GM19035 (cell line): Measurements from ENCODE around the gene FGFRL1.
"Not testable (repeated sequence)": the region's sequence is repeated elsewhere in the genome, so short reads cannot be mapped to it uniquely, and the experiment has no call there.

Source experiments
- ATAC-seq: cut with Tn5 transposase; IDR thresholded peaks from one replicate; pipeline ENCODE4 v1.9.1; 2021; ENCODE audit not compliant: unreplicated experiment

The FGFRL1 gene

DNA sequence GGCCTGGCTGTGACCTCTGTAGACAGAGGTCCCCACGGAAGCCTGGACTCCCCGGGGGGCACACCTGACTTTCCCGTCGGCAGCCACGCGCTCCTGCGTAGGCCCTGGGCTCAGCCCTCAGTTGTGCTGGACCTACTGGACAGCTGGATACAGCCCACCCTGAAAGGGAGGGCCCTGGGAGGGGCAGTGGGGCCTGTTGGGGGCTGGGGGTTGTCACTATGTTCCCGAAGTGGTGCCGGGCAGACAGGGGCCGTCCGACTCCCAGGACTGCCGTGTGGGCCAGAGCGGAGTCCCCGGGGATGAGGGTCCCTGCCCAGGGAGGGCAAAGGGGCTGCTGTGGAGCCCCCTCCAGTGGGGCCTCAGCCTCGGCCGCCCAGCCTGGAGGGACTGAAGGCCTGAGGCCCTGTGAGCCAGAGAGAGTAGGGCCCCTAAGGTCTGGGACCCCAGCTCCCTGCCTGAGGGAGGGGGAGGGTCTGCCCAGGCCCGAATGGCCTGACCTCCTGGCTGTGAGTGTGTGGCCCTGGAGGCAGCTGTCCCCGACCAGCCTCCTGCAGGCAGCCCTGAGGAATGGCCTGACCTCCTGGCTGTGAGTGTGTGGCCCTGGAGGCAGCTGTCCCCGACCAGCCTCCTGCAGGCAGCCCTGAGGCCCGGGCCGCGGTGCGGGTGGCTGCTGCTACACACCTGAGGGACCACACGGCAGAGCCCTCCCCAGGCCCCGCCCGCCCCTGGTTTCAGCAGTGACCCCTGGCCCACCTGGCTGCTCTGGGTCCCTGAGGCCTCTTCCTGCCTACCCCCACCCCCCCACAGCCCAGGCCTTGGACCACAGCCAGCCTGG lies 25.8 kb downstream of the FGFRL1 start:
- no peak for ATAC-seq

DNA sequence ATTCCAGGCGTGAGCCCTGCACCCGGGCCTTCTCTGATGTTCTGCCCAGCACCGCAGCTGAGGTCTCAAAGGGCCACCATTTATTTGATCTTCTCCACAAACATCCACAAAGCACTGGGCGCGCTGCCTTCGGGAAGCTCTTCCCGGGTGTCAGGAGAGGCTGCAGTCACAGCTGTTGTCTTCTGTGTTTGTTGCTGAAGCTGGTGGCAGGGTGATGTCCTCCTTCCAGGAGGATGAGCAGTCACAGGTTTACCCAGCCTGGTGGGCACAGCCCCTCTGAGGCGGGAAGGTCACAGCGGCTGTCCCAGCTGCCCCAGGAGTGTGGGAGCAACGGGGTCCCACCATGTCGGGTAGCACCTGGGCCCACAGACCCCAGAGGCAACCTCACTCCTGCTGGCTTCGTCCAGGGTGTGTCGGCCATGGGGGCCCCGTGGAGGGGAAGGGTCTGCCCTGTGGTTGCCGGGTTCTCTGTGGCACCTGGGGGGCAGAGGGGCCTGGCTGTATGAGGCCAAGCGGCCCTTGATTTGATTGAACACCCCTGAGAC lies 27.6 kb downstream of the FGFRL1 start:
- no peak for ATAC-seq

DNA sequence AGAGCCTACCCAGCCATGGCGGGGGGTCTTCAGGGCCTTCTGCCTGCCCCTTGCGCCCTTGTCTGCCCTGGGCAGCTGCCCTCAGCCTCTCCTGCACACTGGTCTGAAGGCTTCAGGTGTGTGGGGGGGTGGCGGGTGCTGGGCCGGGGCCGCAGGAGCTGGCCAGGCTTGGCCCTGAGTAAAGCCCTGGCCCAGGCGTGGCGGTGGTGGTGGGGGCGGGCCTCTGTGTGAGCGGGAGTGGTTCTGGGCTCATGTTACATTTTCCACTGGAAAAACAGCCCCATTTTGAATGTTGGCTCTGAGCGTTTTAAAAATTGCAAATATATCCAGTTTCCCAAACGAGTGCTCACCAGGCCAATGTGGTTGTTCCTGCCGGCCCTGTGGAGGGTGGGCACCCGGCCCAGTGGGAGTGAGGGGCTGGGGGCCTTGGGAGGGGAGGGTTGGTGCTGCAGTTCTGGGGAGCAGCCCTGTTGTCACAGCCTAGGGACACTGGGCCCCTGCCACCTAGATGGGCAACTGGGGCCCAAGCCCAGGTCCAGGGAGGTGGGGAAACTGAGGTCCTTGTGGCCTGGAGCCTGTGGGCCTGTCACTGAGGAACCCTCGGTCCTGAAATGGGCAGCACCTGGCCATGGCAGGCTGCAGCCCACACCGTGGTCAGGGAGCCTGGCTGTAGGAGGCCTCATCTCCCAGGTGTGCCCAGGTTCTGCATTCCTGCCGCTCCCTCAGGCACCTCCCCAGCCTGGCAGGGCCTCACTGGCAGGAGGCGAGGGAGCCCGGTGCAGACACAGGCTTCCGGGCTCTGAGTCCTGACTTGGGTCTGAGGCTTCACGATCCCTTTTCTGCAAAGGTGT lies 28.3 kb downstream of the FGFRL1 start:
- no peak for ATAC-seq

DNA sequence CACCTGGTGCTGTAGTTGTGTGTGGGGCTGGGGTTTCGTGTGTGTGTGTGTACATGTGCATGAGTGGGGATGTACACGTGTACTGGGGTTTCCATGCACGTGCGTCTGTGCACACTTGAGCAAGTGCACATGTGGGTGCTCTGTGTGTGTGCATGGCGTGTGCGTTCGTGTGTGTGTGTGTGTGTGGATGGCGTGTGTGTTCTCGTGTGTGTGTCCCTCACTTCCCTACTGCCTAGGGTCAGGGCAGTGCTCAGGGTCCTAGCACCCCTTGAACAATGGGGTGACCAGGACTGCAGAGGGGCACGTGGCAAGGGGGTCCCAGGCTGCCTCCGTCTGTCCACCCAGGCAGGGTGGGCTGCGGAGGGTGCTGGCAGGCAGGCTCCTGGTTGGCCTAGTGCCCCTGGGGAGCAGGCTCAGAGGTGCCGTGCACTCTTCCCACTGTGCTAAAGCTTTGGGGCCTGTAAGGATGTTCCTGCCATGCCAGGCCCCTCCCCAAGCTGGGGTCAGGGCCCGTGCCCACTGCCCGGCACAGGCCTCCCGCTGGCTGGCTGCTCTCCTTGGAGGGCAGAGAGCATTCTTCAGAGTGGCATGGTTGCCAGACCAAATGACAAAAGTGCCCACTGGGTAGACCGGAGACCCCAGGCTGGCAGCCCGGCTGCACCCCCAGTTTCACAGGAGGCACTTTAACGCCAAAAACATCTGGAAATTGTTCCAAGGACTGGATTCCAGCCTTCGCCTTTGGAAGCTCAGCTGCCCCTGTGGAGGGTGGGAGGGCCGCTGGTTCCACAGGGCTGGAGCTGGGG lies 29.1 kb downstream of the FGFRL1 start:
- ATAC-seq, result no peak

DNA sequence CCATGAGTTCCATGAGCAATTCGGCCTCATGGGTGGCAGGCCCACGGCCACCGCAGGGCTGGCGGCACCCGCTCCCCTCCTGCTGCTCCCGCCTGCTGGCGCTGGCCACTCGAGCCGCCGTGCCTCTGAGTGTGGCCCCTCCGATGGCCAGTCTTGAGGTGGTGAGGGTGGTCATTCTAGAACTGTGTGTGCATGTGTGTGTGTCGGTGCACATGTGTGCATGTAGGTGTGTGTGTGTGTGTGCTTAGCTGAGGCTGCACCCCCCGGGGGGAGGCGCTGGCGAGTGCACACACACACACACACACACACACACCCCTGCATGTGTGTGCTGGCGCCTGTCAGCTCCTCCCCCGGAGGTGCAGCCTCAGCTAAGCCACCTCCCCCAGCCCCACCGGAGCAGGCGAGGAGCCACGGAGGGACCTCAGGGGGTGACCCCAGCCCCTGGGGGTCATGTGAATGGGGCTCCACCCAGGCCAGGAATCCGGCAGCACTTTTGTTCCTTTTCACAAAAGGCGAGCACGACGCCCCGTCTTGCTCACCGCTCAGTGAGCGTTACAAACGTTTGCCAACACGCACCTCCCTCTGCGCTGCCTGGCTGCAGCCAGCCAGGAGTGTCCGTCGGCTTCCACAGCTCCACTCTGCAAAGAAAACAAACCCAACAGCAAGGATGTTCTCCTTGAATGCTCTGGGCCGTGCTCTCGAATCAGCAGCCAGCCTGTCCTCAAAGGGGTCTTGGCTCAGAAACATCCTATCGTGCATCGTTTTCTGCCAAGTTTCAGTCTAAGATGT lies 29.9 kb downstream of the FGFRL1 start:
- no peak for ATAC-seq

DNA sequence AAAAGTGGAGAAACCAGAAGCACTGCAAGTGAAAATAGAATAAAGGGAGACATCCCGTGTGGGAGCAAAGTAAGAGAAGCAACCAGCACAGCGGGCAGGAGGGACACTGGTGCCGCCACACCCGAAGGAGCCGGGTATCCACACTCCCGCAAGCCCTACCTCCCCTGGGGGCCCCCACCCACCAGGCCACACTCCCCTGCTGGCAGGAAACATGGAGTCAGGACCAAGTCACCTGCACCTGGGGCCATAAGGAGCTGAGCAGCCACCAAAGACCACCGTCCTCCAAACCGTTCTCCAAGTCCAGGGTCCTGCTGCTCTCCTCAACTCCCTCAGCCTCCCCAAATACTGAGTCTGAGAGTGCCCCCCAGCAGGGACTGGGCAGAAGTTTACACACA lies 30.5 kb downstream of the FGFRL1 start:
- ATAC-seq, result no peak

DNA sequence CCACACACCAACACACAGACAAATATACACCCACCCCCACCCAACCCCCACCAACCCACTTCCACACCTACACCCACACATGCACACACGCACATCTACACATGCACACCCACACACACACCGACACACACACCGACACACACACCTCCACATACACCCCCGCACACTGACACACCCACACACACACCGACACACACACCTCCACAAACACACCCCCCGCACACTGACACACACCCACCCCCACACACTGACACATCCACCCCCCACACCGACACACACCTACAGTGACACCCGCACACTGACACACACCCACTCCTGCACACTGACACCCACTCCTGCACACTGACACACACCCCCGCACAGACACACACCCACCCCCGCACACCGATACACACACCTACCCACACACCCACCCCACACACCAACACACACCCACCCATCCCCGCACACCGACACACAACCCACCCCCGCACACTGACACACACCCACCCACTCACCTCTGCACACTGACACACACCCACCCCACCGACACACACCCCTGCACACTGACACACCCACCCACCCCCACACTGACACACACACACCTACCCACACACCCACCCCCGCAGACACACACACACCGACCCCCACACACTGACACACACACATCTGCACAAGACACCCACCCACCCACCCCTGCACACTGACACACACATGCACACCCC lies 31.1 kb downstream of the FGFRL1 start:
- ATAC-seq, result no peak

DNA sequence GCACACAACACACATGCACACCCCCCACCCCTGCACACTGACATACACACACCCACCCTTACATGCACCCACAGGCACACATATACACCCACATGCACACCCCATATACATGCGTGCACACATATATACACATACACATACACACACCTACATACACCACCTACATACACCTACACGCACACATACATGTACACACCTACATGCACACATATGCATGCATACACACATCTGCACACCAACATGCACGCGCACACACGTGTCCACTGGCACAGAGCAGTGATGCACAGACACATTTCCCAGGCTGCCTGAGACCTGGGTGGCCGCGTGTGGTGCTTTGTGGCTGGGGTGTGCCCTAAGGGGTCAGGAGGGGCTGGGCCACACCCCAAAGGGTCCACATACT lies 31.7 kb downstream of the FGFRL1 start:
- ATAC-seq, result no peak

DNA sequence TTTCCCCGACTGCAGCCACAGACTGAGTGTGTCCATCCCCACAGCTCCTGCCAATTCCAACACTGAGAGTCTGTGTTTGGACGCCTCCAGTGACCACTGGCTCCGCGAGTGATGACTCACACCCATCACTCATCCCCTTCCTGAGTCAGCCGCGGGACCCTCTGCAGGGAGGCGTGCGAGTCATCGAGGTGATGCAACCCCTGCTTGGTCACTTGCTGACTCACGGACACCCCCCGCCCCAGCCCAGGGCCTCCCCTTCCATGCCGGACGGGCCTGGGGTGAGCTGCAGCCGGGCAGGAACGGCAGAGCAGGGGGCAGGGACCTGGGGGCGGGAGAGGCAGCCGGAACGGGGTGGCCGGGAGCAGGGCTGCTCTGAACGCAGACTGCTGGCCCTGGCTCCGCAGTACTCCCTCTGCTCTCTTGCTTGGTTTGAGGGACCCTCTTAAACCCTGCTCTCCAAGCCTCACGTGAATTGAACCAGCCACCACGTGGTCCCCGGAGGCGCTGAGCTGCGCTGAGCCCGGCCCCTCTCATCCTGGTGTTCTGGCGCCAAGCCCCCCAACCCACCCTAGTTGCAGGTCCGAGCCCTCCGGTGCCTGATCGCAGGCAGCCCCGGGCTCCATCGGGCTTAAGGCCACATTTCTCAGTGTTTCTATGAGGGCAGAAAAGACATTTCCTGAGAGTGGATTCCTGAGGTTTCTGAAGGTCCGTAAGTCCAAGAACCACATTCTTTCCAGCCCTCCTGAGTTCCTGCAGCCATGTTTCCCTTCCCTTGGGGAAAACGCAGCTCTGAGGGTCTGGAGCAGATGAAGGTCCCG lies 32.4 kb downstream of the FGFRL1 start:
- no peak for ATAC-seq

DNA sequence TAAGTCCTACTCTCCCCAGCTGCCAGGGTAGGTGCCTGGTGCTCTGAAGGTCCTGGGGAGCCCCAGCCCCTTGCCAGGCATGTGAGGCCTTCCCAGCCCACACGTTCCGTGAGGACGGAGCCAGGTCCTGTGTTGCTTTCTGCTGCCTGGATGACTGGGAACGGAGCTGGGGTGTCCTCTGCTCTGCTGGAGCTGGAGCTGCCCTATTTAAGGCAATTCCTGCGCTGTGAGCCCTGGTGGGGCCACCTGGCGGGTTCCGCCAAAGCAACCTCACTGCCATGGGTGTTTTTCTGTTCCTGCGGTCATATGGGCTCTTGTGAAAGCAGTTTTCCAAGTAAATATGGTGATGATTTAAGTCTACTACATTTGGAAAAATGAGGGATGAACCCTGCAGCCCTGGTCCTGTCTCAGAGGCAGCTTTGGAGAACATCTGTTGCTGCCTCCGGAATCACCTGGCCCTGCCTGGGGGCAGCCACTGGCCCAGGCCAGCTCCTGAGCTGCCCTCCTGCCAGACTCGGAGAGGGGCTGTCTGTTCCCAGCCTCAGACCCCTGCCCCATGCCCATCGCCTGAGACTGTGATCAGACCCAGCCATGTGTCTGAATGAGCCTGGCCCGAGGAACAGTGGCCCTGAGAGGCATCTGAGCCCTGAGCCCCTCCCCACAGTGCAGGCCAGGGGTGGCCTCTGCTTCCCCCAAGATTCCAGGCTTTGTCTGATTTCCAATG lies 33.2 kb downstream of the FGFRL1 start:
- no peak for ATAC-seq

DNA sequence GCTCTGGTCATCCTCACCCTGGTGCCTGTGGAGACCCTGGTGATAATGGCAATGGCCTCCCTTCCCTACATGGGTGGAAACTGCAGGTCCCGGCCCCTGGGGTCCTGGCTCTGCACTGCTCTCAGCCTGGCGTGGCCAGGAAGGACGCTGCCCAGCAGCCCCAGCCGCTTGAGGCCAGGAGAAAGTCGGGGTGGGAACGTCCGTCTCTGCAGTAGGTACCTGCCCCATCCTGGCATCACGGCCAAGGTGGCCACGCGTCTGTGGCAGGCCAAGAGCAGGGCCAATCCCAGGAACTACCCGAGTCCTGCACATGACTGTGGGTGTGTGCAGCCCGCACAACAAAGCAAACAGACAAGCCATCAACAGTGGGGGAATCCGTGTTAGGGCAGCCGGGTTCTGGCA lies 33.8 kb downstream of the FGFRL1 start:
- ATAC-seq, result no peak

DNA sequence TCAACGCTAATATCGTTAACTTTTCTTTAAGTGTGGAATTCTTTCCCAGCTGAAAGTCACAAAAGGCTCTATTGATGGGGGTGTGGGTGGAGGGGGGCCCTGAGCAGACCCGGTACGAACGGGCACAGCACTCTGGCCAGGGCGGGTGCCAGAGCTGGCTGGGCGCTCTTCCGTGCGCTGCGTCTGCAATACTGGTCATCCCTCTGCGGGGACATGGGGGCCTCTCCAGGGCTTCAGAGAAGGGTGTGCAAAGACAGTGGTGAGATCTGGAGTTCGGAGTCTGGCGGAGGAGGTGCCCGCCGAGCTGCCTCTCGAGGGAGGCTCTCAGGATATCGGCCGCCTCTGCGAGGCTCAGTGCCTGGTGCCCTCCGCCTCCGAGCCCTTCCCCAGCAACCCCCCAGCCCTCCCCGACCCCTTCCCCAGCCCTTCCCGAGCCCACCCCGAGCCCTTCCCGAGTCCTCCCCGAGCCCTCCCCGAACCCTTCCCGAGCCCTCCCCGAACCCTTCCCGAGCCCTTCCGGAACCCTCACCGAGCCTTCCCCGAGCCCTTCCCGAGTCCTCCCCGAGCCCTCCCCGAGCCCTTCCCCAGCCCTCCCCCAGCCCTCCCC lies 34.3 kb downstream of the FGFRL1 start:
- ATAC-seq, result no peak

DNA sequence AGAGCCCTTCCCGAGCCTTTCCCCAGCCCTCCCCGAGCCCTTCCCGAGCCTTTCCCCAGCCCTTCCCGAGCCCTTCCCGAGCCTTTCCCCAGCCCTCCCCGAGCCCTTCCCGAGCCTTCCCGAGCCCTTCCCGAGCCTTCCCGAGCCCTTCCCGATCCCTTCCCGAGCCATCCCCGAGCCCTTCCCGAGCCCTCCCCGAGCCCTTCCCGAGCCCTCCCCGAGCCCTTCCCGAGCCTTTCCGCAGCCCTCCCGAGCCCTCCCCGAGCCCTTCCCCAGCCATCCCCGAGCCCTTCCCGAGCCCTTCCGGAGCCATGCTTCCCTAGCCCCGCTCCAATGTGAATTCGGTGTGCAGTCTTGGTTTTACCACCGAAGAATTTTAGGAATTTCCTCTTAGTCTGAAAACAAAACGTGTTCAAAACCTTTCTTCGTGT lies 35.2 kb downstream of the FGFRL1 start:
- ATAC-seq, result not testable (repeated sequence)

DNA sequence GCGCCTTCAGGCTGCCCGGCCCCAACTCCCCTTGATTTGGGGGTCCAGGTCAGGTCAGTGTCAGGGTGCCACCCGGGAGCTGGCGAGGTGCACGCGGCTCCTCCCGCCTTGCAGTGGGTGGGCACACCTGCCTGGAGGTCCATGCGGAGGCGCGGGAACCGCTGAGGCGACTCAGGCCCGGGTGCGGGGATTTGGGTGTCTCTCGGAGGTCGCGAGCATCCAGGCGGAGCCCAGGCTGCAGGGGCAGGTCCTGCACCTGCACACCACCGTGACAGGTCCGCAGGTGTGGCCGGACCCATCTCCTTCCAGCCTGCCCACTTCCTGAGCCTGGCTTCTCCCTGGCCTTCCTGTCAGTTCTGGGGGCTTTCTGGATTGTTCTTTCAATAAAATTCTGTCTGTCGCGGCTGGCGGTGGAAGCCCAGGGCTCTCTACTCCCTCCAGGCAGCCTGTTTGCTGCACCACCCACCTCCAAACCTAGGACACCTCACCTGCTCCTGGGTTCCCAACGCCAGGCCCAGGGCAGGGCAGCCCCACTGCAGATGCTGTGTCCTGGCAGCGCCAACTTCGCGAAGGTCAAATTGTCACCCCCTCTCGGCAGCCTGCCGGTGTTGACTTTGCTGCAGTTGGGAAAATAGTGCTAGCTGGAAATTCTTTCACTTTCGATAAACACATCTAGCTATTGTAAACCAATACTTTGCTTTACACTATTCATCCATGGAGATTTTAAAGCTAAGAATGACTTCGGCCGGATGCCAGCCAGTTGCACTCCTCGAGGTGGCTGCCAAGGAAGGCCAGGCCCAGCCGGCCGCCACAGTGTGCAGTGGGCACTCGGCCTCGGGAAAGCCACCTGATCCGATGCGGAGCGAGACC lies 35.9 kb downstream of the FGFRL1 start:
- no peak for ATAC-seq

DNA sequence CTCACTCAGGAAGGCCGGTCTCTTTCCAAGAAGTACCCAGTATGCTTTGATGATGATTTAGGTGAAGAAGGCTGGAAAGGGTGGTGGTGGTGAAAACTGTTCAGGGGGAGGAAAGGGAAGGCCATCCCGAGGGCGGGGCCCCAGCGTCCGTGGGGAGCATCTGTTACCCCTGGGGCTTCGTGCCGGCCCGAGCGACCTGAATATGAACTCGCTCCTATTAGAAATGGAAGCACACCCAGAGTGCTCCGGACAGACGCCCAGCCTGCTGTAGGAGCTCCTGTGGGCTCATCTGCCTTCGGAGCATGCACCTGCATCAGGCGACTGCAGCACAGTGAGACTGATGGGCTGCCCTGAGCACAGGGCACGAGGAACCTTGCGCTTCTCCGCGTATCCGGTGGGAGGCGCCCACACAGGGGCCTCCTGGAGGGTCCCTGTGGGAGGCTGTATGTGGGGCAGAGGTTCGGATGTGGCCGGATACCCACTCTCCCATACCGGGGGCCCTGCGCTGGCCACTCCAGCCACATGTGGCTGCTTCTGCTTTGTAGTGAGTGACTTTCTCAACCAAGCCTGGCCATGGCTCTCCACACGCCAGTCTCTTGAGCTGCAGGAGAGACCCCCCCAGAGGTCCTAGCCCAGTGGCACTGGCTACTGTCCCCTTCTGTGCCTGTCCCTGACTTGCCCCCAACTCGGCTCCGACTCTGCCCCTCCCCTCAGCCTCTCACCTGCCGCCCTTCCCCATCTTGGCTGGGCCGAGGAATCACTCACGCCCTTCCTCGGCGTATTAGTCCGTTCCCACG lies 36.7 kb downstream of the FGFRL1 start:
- no peak for ATAC-seq
